Heart left ventricle (tissue), 13 donors: Measurements from ENCODE around the gene DAPP1.
"Not testable (repeated sequence)": the region's sequence is repeated elsewhere in the genome, so short reads cannot be mapped to it uniquely, and the experiment has no call there.

ENCODE experiments used
- CTCF ChIP-seq, 12 donors: fragments of 200-600 bp; sonication (generic) in 4 of 12; IDR thresholded peaks; one replicate each; pipeline versions ENCODE4 v1.5.0 to v1.8.0; 2018 to 2022; ENCODE audit warnings: antibody characterized with exemption in 12 of 12, mild to moderate bottlenecking in 5 of 12
- POLR2A ChIP-seq, 2 donors: fragments of 450-650 bp; IDR thresholded peaks; one replicate each; pipeline ENCODE4 v1.6.1; 2017; ENCODE audit warnings: antibody characterized with exemption in 2 of 2, mild to moderate bottlenecking in 2 of 2, moderate library complexity in 2 of 2
- donor health status: ischemic (EF 13 %, LVEDD 7.1; RV severe dilation, severe dysfunction).
- donor health status: DM: no; HTN: yes; CAD: no.
- donor health status: DM: no; HTN: no; CAD: no.
- donor health status: ischemic (EF 25% LVEDD 6.9; RV normal size, moderate dysfunction).
- donor health status: ischemic (EF 25% LVEDD 5.7; RV mildly dilated, moderate dysfunction).
- donor health status: ischemic (EF 35%, LVEDD 5.7; RV mildly dilated, moderate dysfunction).
- donor health status: nonischemic (EF 11% LVEDD 7.7; RV severe dilation, severe dysfunction).
- donor health status: DM: yes; HTN: yes; CAD: no.
- donor health status: PGD.
- donor health status: ischemic (EF 29% LVEDD 5.4; RV normal size, mild dysfunction).
- donor health status: nonischemic (EF 23%, LVEDD 6.1; RV moderate dilation, normal function).

DNA sequence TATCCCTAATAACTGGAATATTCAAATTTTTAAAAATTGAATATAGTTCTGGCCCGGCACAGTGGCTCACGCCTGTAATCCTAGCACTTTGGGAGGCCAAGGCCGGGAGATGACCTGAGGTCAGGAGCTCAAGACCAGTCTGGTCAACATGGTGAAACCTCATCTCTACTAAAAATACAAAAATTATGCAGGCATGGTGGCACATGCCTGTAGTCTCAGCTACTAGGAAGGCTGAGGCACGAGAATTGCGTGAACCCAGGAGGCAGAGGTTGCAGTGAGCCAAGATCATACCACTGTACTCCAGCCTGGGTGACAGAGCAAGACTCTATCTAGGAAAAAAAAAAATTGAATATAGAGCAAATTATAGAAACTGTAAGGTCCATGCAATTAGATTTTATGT lies 13.4 kb downstream of the DAPP1 start:
- not testable (repeated sequence) for TF ChIP-seq CTCF, POLR2A (IDR thresholded peaks at IDR 0.05)
